K562 (cell line): ENCODE data around the gene TBX19. TPM values are rescaled to one million over a fixed set of nuclear protein-coding genes. Genes with fewer than 3 reads are reported as not detected.

Experiments used
- ATF2 ChIP-seq: sonication (generic); formaldehyde crosslinking; IDR thresholded peaks from 2 replicates; pipeline ENCODE4 v1.8.1; 2022; ENCODE audit warnings: missing genetic modification reagents
- BRF2 ChIP-seq: IDR thresholded peaks from 3 replicates; pipeline ENCODE4 v1.6.1; 2011; ENCODE audit warnings: borderline replicate concordance, mild to moderate bottlenecking; ENCODE audit not compliant: insufficient read length, insufficient read depth
- CEBPZ ChIP-seq: fragments of 150-350 bp; IDR thresholded peaks from 2 replicates; pipeline ENCODE4 v1.6.1; 2014; ENCODE audit warnings: low read depth, mild to moderate bottlenecking, low read length, borderline replicate concordance
- HLTF ChIP-seq: fragments of 450-650 bp; IDR thresholded peaks from 2 replicates; pipeline ENCODE4 v1.6.1; 2016
- LARP7 ChIP-seq: fragments of 450-650 bp; IDR thresholded peaks from 2 replicates; pipeline ENCODE4 v1.6.1; 2016
- NONO ChIP-seq, 2 experiments: fragments of 200-400 bp in 1 of 2; fragments of 450-650 bp in 1 of 2; formaldehyde crosslinking in 1 of 2; IDR thresholded peaks; 2 replicates each; pipeline ENCODE4 v1.6.1; 2017; ENCODE audit warnings: low read depth in 2 of 2, mild to moderate bottlenecking in 2 of 2, moderate library complexity in 2 of 2, low read length in 1 of 2
- TBP ChIP-seq: optimal IDR thresholded peaks from 2 replicates; pipeline ENCODE3; 2011; ENCODE audit warnings: low read depth, low read length, improper control_type of control experiment
- UBTF ChIP-seq, 2 experiments: IDR thresholded peaks; 2 replicates each; pipeline ENCODE4 v1.6.1; 2012; ENCODE audit warnings: improper control_type of control experiment in 2 of 2, low read depth in 2 of 2, low read length in 2 of 2, borderline replicate concordance in 1 of 2
- ZNF316 ChIP-seq: fragments of 450-650 bp; IDR thresholded peaks from 2 replicates; pipeline ENCODE4 v1.6.1; 2016
- polyA plus RNA-seq, 8 experiments: library from polyadenylated mRNA; depleted of rRNA in 4 of 8; stranded (reverse) in 5 of 8; unstranded in 3 of 8; fragments of >200 nt; fragmentation: Nextera tagmentation in 2 of 8; fragmentation: Illumina TruSeq in 1 of 8; extraction: Ambion mirVana in 2 of 8; extraction: Trizol in 1 of 8; gene quantifications; 2 replicates each; pipeline versions ENCODE4 v1.2.1 to v1.2.3, GENCODE V29; 2011 to 2014; ENCODE audit warnings: inconsistent platforms in 1 of 8, missing spikeins in 1 of 8
- total RNA-seq, 7 experiments: library from RNA; depleted of rRNA in 6 of 7; stranded (reverse); fragments of >200 nt in 6 of 7; fragmentation: Illumina TruSeq in 2 of 7; extraction: Trizol in 2 of 7; gene quantifications; 2 replicates each; pipeline versions ENCODE4 v1.2.1 to v1.2.3, GENCODE V29; 2011 to 2021; ENCODE audit warnings: low replicate concordance in 1 of 7
- TF ChIP-seq, protein P1 (sequence below): fragments of 450-650 bp; IDR thresholded peaks from 2 replicates; pipeline ENCODE4 v1.6.1; 2016; ENCODE audit warnings: missing biosample characterization, missing genetic modification characterization

TBX19 gene
- total and polyA plus RNA-seq, 9 of the 15 experiments (the other 6 are each of a cell fraction or from before 2014, with no cell fraction given) = 0.32 to 3.1 (median 0.95) TPM

DNA sequence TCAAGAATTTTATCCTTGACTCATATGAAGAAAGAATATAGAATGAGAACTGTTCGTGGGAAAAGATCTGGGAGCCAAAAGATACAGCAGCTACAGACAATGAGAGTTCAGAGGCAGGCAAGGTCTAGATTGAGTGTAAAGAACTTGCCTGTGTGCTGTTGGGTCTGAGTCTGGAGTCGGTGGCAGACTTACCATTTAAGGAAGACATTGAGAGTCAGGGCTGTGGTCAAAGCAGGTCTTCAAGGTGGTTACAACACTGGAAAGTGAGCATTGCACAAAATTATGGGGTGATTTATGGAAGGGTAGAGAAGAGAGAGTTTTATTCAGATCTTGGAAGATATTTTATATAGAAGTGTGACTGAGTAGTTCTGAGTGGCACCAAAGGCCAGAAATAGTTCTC is 80.6 kb downstream of the TBX19 start (continued):
- TF ChIP-seq ATF2 (CRISPR knock-in tag) (no peak), CEBPZ (no peak), UBTF (IDR thresholded peaks at IDR 0.05; ENCODE audit: borderline replicate concordance in 1 of 2, low read depth in 2 of 2, low read length in 2 of 2) (no peak), NONO (IDR thresholded peaks at IDR 0.05; ENCODE audit: low read depth in 2 of 2, low read length in 1 of 2) (no peak), BRF2 (no peak), ZNF316 (no peak), LARP7 (no peak), HLTF (no peak), TBP (no peak)
- TF ChIP-seq, protein P1, sequence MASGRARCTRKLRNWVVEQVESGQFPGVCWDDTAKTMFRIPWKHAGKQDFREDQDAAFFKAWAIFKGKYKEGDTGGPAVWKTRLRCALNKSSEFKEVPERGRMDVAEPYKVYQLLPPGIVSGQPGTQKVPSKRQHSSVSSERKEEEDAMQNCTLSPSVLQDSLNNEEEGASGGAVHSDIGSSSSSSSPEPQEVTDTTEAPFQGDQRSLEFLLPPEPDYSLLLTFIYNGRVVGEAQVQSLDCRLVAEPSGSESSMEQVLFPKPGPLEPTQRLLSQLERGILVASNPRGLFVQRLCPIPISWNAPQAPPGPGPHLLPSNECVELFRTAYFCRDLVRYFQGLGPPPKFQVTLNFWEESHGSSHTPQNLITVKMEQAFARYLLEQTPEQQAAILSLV (tag) = no peak
